SJSA1 (cell line): ENCODE results near the gene CLTRN. TPM values are rescaled to one million over a fixed set of nuclear protein-coding genes. Genes with fewer than 3 reads are reported as not detected.

ENCODE experiments used
- DNase-seq, 2 experiments: peaks; one replicate each; pipeline ENCODE4 v3.0.0-alpha.2; 2015 to 2020; ENCODE audit warnings: low spot score in 2 of 2, low read depth in 1 of 2
- H3K27ac ChIP-seq: fragments of 250-450 bp; sonication (Bioruptor Pico); 2 replicates; pipeline ENCODE4 v1.5.1; 2020; ENCODE audit warnings: mild to moderate bottlenecking, moderate library complexity
- H3K27me3 ChIP-seq: fragments of 250-450 bp; sonication (Bioruptor Pico); replicated peaks from 2 replicates; pipeline ENCODE4 v1.5.1; 2020; ENCODE audit warnings: mild to moderate bottlenecking, moderate library complexity
- H3K36me3 ChIP-seq: fragments of 250-450 bp; sonication (Bioruptor Pico); 2 replicates; pipeline ENCODE4 v1.5.1; 2020; ENCODE audit warnings: mild to moderate bottlenecking
- H3K4me1 ChIP-seq: fragments of 250-450 bp; sonication (Bioruptor Pico); replicated peaks from 2 replicates; pipeline ENCODE4 v1.6.1; 2021; ENCODE audit warnings: mild to moderate bottlenecking
- H3K4me3 ChIP-seq: fragments of 250-450 bp; sonication (Bioruptor Pico); 2 replicates; pipeline ENCODE4 v1.5.1; 2020; ENCODE audit warnings: mild to moderate bottlenecking
- H3K9me3 ChIP-seq: fragments of 250-450 bp; sonication (Bioruptor Pico); replicated peaks from 2 replicates; pipeline ENCODE4 v1.5.1; 2020; ENCODE audit warnings: mild to moderate bottlenecking
- total RNA-seq: library from RNA; depleted of rRNA; stranded (reverse); fragments of >200 nt; shearing (Covaris generic); gene quantifications from 2 replicates; pipeline ENCODE4 v1.2.3, GENCODE V29; 2014

The CLTRN gene
- total RNA-seq, 1 experiment from 2014 or later, result not detected

DNA sequence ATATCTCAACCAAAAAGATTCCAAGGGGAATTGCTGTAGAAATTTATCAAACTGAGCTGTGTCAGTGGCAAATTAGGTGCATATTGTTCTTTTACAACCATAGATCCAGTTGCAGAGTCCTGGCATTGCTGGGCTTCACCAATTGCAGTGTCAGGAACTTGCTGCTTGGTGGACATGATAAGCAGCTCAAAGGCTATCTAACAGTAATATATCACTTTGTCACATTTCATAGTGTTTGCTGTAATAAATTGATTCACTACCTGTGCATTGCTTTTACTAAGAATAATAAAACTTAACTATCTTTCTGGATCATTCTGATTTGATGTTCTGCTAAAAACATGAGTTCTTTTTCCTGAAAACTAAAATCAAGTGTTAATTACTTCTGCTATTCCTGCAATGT, 33.0 kb downstream of the CLTRN start:
- Histone ChIP-seq H3K27me3 (no peaks in the 10 kb centered on the region), H3K27ac (no peak overlapping the region), H3K36me3 (no peaks in the 10 kb centered on the region), H3K9me3 (no peaks in the 10 kb centered on the region), H3K4me3 (no peak overlapping the region), H3K4me1 (no peaks in the 10 kb centered on the region)
- no peak for DNase-seq

DNA sequence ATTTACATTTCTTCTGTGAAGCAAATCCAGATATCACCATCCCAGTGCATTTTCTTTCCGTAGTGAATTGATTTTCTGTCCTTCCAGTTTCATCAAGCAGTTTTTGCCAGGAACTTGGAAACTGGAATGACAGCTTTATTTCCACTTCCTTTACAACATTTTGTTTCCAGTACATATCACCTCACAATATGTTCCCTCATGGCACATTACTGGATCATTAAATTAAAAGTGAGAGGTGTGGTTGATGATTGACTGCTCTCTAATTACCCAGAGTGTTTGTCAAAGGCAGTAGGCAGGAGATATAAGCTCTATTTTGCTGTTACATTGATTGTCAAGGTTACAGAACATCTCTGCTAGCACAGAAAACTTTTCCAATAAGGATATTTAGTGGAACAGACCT, 41.6 kb downstream of the CLTRN start:
- Histone ChIP-seq H3K4me3 (no peak overlapping the region), H3K9me3 (no peaks in the 10 kb centered on the region), H3K4me1 (no peaks in the 10 kb centered on the region), H3K27ac (no peak overlapping the region), H3K36me3 (no peaks in the 10 kb centered on the region), H3K27me3 (no peaks in the 10 kb centered on the region)
- no peak for DNase-seq

DNA sequence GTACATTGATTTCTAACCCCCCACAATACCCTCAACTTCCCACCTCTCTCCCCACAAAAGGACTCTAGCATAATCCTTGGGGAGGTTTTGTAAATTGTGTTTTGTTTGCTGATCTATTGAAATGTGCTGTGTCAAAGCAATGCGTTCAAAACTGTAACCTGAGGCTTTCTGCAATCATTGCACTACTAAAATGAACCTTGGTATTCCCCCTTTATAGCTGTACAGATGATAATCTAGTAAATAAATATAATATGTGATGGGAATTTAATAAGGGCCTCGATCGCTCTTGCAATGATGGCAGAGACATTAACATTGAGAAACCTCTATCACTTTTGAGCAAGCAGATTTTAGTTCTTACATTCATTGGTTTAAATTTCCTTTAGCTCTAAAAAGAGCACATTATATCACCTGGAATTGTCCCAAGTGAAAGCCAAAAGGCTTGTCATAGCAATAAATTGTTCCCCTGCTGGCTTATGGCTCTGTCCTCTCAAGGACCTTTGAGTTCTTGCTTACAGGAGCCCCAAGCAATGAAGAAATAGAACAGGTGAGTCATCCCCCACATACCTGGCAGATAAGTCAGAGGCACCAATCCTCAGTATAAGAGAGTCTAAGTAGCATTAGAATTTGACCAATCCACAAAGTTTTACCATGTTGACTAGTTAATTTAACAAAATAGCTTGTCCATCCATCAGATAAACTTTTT, 45.4 kb downstream of the CLTRN start:
- DNase-seq, result no peak
- Histone ChIP-seq H3K4me1 (no peaks in the 10 kb centered on the region), H3K27ac (no peak overlapping the region), H3K9me3 (no peaks in the 10 kb centered on the region), H3K36me3 (no peaks in the 10 kb centered on the region), H3K27me3 (no peaks in the 10 kb centered on the region), H3K4me3 (no peak overlapping the region)

DNA sequence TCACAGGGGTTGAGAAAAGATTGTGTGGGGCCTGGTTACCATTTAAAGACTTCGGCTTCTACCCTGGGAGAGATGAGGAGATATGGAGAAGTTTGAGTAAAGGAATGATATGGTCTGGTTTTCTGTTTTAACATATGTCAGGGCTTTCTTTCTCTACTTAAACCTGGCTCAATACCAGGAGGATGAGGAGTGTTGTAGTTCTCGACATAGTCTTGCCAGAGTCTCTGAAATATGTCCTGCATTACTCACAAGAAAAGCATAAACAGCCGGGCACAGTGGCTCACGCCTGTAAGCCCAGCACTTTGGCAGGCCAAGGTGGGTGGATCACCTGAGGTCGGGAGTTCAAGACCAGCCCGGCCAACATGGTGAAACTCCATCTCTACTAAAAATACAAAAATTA, 47.5 kb downstream of the CLTRN start:
- no peak for DNase-seq
- Histone ChIP-seq H3K27me3 (no peaks in the 10 kb centered on the region), H3K4me1 (no peaks in the 10 kb centered on the region), H3K36me3 (no peaks in the 10 kb centered on the region), H3K27ac (no peak overlapping the region), H3K9me3 (no peaks in the 10 kb centered on the region), H3K4me3 (no peak overlapping the region)

DNA sequence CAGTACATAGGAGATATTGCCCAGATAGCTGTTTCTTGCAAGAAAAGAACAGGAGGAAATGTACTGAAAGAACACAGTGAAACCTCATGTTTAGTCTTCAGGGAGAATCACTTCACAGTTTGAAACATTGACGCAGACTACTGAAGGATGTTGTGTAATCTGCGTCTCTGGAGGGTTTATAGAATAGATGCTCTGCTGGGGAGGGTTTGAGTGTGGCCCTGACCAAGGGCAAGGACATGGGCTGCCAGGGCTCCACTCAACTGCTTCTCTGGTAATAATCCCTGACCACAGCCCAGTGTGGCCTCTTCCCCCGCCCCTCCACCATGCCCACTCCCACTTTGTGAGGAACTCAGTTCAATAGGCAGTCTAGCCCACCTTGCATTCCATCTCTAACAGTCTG, 48.1 kb downstream of the CLTRN start:
- Histone ChIP-seq H3K27ac (no peak overlapping the region), H3K4me3 (no peak overlapping the region), H3K27me3 (no peaks in the 10 kb centered on the region), H3K36me3 (no peaks in the 10 kb centered on the region), H3K9me3 (no peaks in the 10 kb centered on the region), H3K4me1 (no peaks in the 10 kb centered on the region)
- DNase-seq, result no peak

DNA sequence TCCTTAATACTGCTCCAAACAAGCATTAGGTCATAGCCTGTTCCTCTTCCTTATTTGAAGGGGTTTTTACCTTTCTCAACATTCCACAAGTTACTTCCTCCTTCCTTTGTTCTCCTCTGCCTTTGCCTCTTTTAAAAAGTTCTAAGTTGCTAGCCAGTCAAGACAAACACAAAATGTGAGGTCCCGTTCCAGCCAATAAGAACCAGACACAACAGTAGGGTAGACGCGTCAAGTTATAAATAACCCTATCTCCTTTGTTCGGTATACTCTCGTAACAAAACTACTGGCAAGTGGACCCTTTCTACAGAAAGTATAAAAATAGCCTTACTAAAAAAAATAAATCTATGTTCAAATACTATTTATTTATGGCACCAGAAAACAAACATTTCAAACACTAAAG, 57.5 kb downstream of the CLTRN start:
- H3K27ac ChIP-seq, result no peak overlapping the region
- H3K36me3 ChIP-seq, result no peaks in the 10 kb centered on the region
- DNase-seq, result no peak
- H3K4me1 ChIP-seq, result no peaks in the 10 kb centered on the region
- H3K4me3 ChIP-seq, result no peak overlapping the region
- H3K9me3 ChIP-seq, result no peaks in the 10 kb centered on the region
- H3K27me3 ChIP-seq, result no peaks in the 10 kb centered on the region

DNA sequence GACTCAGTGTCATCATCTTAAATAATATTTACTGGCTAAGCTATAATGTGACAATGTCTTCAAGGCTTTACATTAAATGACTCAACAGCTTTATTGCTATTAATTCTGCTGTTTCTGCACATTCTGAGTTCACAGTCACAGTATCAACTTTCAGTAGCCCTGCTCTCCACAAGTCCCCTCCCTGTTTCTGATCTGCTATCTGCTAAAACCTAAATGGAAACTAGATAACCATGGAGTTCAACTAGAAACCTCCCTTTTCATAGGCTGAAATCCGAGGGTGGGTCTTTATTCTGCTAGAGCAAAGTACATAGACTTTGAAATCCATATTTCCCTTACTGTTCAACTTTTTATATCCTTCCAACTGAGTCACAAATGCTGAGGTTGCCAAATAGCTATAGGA, 58.5 kb downstream of the CLTRN start:
- Histone ChIP-seq H3K4me3 (no peak overlapping the region), H3K36me3 (no peaks in the 10 kb centered on the region), H3K4me1 (no peaks in the 10 kb centered on the region), H3K27ac (no peak overlapping the region), H3K27me3 (no peaks in the 10 kb centered on the region), H3K9me3 (no peaks in the 10 kb centered on the region)
- no peak for DNase-seq

DNA sequence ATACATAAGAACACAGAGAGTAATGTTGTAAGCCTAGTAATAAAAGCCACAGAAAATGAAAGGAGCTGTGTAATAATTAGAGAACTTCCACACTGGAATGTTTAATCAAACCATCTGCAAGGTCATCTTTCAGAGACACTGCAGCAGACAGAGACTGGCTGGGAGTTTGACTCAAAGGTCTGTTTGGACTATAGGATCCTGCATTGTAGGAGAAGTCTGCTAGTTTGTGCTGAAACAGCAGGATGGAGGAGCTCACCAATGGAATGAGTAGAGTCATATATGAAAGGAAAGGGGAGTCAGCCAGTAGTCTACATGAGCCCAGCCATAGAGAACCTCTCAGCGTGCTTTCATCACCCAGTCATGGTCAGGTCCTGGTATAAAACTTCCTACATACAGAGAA, 59.4 kb downstream of the CLTRN start:
- Histone ChIP-seq H3K36me3 (no peaks in the 10 kb centered on the region), H3K27ac (no peak overlapping the region), H3K9me3 (no peaks in the 10 kb centered on the region), H3K27me3 (no peaks in the 10 kb centered on the region), H3K4me1 (no peaks in the 10 kb centered on the region), H3K4me3 (no peak overlapping the region)
- no peak for DNase-seq

DNA sequence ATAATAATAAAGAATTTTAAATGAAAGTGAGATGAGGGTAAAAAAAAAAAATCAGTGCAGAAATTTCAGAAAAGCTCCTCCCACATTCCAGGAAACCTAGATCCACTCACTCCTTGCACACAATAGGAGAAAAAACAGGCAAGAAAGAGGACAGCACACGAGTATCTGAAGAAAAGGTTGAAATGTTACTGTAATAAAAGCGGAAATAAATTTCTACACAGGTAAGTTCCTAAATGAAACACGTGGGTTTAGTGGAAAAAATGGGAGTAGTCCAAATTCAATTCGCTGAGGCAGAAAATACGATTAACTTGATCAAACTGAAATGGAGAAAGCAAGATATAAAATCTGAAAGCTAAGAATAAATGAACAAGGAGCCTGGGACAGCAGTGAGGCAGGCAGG, 61.8 kb downstream of the CLTRN start:
- no peak overlapping the region for H3K27ac ChIP-seq
- DNase-seq, result no peak
- H3K4me1 ChIP-seq, result no peaks in the 10 kb centered on the region
- no peaks in the 10 kb centered on the region for H3K27me3 ChIP-seq
- H3K36me3 ChIP-seq, result no peaks in the 10 kb centered on the region
- no peaks in the 10 kb centered on the region for H3K9me3 ChIP-seq
- no peak overlapping the region for H3K4me3 ChIP-seq

DNA sequence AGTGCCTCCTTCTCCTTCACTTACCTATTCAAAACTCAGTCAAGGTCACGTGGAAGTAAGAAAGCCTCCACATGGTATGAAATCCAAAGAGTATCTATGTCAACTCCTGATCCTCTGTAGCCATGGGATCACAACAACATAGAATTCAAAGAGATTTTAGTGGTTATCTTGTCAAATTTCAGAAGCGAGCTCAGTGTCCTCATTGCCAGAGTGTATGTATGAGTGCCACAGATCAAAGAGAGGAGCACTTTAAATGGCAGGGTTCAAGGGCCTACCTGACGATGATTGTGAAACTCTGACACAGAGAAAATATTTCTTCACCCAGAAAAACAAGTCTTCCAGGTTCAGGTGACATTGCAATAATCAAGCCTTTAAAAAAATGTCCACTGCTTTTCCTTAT, 62.7 kb downstream of the CLTRN start:
- H3K4me3 ChIP-seq, result no peak overlapping the region
- no peaks in the 10 kb centered on the region for H3K27me3 ChIP-seq
- H3K27ac ChIP-seq, result no peak overlapping the region
- no peaks in the 10 kb centered on the region for H3K9me3 ChIP-seq
- H3K4me1 ChIP-seq, result no peaks in the 10 kb centered on the region
- H3K36me3 ChIP-seq, result no peaks in the 10 kb centered on the region
- DNase-seq, result no peak

DNA sequence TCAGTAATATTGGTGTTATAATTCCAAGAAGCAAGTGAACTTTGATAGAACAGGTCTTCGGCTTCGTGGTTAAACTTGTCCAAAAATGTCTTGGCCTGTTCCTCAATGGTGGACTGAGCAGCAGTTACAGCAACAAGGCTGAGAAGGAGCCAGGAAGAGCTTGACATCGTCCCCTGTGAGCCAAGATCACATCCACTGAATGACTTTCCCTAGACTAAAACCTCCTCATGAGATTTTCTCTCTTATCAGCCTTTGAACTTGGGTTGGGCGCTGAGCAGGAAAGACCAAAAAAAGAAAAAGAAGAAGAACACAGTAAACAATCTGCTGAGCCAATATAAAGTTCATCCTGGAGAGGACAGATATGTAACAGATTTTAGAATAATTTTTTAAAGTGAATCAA, 63.9 kb downstream of the CLTRN start, which contains the start of gene ACE2:
TSS of gene ACE2 (minus strand) at position 216 of the 400 bp plus-strand sequence. CDS start at position 167, 49 bp downstream.
- DNase-seq, result no peak
- H3K27ac ChIP-seq, result no peak within 1 kb of the TSS
- H3K4me1 ChIP-seq, result no peaks in the 10 kb centered on the region
- no peaks in the 10 kb centered on the region for H3K27me3 ChIP-seq
- H3K36me3 ChIP-seq, result no peaks in the 10 kb centered on the region
- no peak within 1 kb of the TSS for H3K4me3 ChIP-seq
- H3K9me3 ChIP-seq, result no peaks in the 10 kb centered on the region

DNA sequence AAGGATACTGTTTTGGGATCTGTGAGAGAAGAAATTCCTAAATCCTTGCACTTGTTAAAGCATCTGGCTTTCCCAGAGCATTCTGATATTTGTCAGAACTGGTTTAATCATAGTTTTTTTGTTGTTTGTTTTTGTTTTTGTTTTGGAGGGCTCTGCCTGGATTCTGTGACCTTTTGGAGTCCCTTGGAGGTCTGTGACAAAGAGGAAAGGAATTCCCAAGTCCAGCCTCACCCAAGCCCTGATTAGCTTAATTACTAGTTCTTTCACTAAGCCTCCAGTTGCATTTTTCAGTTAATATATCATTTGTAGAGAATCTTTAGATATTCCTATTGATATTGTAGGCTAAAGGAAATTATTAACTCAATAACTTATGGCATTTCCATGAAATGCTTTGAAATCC, 64.6 kb downstream of the CLTRN start:
- no peak overlapping the region for H3K4me3 ChIP-seq
- no peak overlapping the region for H3K27ac ChIP-seq
- no peaks in the 10 kb centered on the region for H3K36me3 ChIP-seq
- no peaks in the 10 kb centered on the region for H3K9me3 ChIP-seq
- no peak for DNase-seq
- H3K27me3 ChIP-seq, result no peaks in the 10 kb centered on the region
- no peaks in the 10 kb centered on the region for H3K4me1 ChIP-seq

DNA sequence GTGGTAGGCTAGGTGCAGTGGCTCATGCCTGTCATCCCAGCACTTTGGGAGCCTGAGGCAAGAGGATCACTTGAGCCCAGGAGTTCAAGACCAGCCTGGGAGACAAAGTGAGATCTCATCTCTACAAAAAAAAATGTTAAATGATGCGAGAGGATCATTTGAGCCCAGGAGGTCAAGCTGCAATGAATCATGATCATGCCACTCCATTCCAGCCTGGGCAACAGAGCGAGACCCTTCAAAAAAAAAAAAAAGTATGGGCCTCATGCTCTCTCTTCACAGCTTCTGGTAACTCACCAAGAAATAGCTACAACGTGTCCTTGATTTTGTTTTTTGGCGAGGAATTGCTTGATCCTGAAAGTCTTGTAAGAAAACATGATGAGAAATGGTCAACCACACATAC, 65.1 kb downstream of the CLTRN start:
- Histone ChIP-seq H3K27me3 (no peaks in the 10 kb centered on the region), H3K9me3 (no peaks in the 10 kb centered on the region), H3K27ac (no peak overlapping the region), H3K36me3 (no peaks in the 10 kb centered on the region), H3K4me1 (no peaks in the 10 kb centered on the region), H3K4me3 (no peak overlapping the region)
- DNase-seq, result no peak

DNA sequence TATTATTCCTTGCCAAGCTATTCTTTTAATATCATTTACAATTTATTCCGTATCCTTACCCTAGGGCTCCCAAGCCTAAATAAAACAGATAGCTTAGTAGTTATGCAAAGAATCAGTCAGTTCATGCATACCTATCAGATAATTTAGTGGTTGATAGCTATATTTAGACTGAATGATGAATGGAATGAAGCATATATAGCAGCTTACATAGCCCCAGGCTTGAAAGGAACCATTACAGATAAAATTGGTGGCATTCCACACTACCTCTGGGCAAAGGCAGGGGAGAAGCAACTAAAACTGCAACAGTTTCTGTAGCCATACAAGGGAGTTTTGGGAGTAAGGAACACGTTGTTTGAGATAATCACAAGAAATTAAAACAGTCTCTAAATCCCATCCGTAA, 66.6 kb downstream of the CLTRN start:
- H3K27me3 ChIP-seq, result no peaks in the 10 kb centered on the region
- H3K9me3 ChIP-seq, result no peaks in the 10 kb centered on the region
- H3K27ac ChIP-seq, result no peak overlapping the region
- DNase-seq, result no peak
- no peak overlapping the region for H3K4me3 ChIP-seq
- no peaks in the 10 kb centered on the region for H3K4me1 ChIP-seq
- no peaks in the 10 kb centered on the region for H3K36me3 ChIP-seq

DNA sequence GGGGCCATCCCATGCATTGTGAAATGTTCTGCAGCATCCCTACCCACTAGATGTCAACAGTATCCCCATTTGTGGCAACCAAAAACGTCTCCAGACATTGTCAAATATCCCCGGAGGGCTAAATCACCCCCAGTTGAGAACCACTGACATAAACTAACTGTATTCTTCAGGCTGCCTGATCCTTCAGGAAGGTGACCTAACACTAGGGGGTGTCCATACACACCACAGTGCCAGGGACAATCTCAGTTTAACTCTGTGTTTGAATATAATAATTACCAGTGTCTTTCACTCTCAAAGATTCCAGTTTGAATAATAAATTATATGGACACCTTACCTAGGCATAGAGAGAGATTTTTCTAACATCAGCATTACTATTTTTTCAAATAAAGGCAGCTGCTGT, 70.2 kb downstream of the CLTRN start:
- no peak overlapping the region for H3K4me3 ChIP-seq
- no peak for DNase-seq
- H3K36me3 ChIP-seq, result no peaks in the 10 kb centered on the region
- H3K4me1 ChIP-seq, result no peaks in the 10 kb centered on the region
- no peaks in the 10 kb centered on the region for H3K27me3 ChIP-seq
- H3K9me3 ChIP-seq, result no peaks in the 10 kb centered on the region
- no peak overlapping the region for H3K27ac ChIP-seq
